Ishikawa (cell line): Measurements from ENCODE around the gene TMEM19.

Source experiments
- CEBPB ChIP-seq: IDR thresholded peaks from 2 replicates; pipeline ENCODE4 v1.6.1; 2012
- CREB1 ChIP-seq: IDR thresholded peaks from 2 replicates; pipeline ENCODE4 v1.6.1; 2012; ENCODE audit warnings: low read depth
- EGR1 ChIP-seq: IDR thresholded peaks from 2 replicates; pipeline ENCODE4 v1.6.1; 2012
- EP300 ChIP-seq: IDR thresholded peaks from 2 replicates; pipeline ENCODE4 v1.6.1; 2012; ENCODE audit warnings: borderline replicate concordance
- MAX ChIP-seq: IDR thresholded peaks from 2 replicates; pipeline ENCODE4 v1.6.1; 2012
- NFIC ChIP-seq: IDR thresholded peaks from 2 replicates; pipeline ENCODE4 v1.6.1; 2012
- RAD21 ChIP-seq: IDR thresholded peaks from 2 replicates; pipeline ENCODE4 v1.6.1; 2012; ENCODE audit warnings: low read depth
- REST ChIP-seq: IDR thresholded peaks from 2 replicates; pipeline ENCODE4 v1.6.1; 2012; ENCODE audit warnings: low read depth, mild to moderate bottlenecking
- TAF1 ChIP-seq: IDR thresholded peaks from 2 replicates; pipeline ENCODE4 v1.6.1; 2012; ENCODE audit warnings: low read depth, mild to moderate bottlenecking
- TCF12 ChIP-seq: IDR thresholded peaks from 2 replicates; pipeline ENCODE4 v1.6.1; 2012; ENCODE audit warnings: low read depth
- YY1 ChIP-seq: IDR thresholded peaks from 2 replicates; pipeline ENCODE4 v1.6.1; 2012; ENCODE audit warnings: low read depth
- ZBTB7A ChIP-seq: IDR thresholded peaks from 2 replicates; pipeline ENCODE4 v1.6.1; 2012; ENCODE audit warnings: low read depth

GRCh38 chr12:71640316-71640715 lies 45.6 kb upstream of the TMEM19 start:
- TF ChIP-seq MAX = no peak
- TF ChIP-seq EGR1 = no peak
- TF ChIP-seq EP300 = no peak
- TF ChIP-seq CEBPB = no peak
- no peak for TF ChIP-seq RAD21
- no peak for TF ChIP-seq TCF12
- no peak for TF ChIP-seq NFIC
- TF ChIP-seq ZBTB7A = no peak
- no peak for TF ChIP-seq CREB1
- no peak for TF ChIP-seq REST
- TF ChIP-seq YY1 = no peak
- TF ChIP-seq TAF1 = no peak
